Natural killer cell treated with Interleukin-12 subunit alpha and Interleukin-12 subunit beta and Interleukin-15 and Interleukin-18, amount 100 ng/mL, for 72 hours (primary cell): Measurements from ENCODE around the gene RERE. TPM values are rescaled to one million over a fixed set of nuclear protein-coding genes. Genes with fewer than 3 reads are reported as not detected.
A peak's percentile ranks its signal among the peaks of the same experiment; 100 is the strongest.
"Not testable (repeated sequence)": the region's sequence is repeated elsewhere in the genome, so short reads cannot be mapped to it uniquely, and the experiment has no call there.

Source experiments
- ATAC-seq, 2 donors: fragments of 150-1000 bp; cut with Tn5 transposase in 1 of 2; sonication (Bioruptor Pico), chemical (Tn5 transposase) in 1 of 2; 2 replicates each; pipeline ENCODE4 v1.10.0; 2021
- DNase-seq: peaks from one replicate; pipeline ENCODE4 v3.0.0; 2022; ENCODE audit warnings: low spot score
- H3K27ac Mint-ChIP-seq, 2 donors: 1 replicate in 1 of 2; 2 replicates in 1 of 2; pipeline ENCODE4 v1.8.0; 2022; ENCODE audit warnings: mixed read lengths in 2 of 2, mild to moderate bottlenecking in 1 of 2, moderate library complexity in 1 of 2
- H3K27me3 Mint-ChIP-seq, 2 donors: 1 replicate in 1 of 2; 2 replicates in 1 of 2; pipeline ENCODE4 v1.8.0; 2022; ENCODE audit warnings: mixed read lengths in 2 of 2
- H3K36me3 Mint-ChIP-seq: one replicate; pipeline ENCODE4 v1.8.0; 2022; ENCODE audit warnings: mixed read lengths
- H3K4me1 Mint-ChIP-seq, 2 donors: 1 replicate in 1 of 2; 2 replicates in 1 of 2; pipeline ENCODE4 v1.8.0; 2022; ENCODE audit warnings: low read depth in 2 of 2, mixed read lengths in 2 of 2, mild to moderate bottlenecking in 1 of 2
- H3K4me3 Mint-ChIP-seq: one replicate; pipeline ENCODE4 v1.8.0; 2022; ENCODE audit warnings: mixed read lengths
- H3K9me3 Mint-ChIP-seq: 2 replicates; pipeline ENCODE4 v1.8.0; 2022; ENCODE audit warnings: mixed read lengths
- total RNA-seq, 2 donors: library from RNA; stranded (reverse); gene quantifications; one replicate each; pipeline ENCODE4 v1.2.3, GENCODE V29; 2022

Gene RERE
- total RNA-seq, 2 donors from 2014 or later = 38.2 to 72.4 TPM

- Mint-ChIP-seq H3K36me3 (peaks cover 4% of the 10 kb centered on the region), H3K4me1 (peaks cover 25 to 33% of the 10 kb centered on the region in 2 donors), H3K4me3 (no peak overlapping the region), H3K9me3 (no peaks in the 10 kb centered on the region), H3K27me3 (no peaks in the 10 kb centered on the region), H3K27ac (peak overlapping the region in 1 of 2 donors; percentile 13)
- no peak for DNase-seq
- ATAC-seq = no peak
Observed at GRCh38 chr1:8704866-8705506, 112.5 kb downstream of the RERE start.

DNA sequence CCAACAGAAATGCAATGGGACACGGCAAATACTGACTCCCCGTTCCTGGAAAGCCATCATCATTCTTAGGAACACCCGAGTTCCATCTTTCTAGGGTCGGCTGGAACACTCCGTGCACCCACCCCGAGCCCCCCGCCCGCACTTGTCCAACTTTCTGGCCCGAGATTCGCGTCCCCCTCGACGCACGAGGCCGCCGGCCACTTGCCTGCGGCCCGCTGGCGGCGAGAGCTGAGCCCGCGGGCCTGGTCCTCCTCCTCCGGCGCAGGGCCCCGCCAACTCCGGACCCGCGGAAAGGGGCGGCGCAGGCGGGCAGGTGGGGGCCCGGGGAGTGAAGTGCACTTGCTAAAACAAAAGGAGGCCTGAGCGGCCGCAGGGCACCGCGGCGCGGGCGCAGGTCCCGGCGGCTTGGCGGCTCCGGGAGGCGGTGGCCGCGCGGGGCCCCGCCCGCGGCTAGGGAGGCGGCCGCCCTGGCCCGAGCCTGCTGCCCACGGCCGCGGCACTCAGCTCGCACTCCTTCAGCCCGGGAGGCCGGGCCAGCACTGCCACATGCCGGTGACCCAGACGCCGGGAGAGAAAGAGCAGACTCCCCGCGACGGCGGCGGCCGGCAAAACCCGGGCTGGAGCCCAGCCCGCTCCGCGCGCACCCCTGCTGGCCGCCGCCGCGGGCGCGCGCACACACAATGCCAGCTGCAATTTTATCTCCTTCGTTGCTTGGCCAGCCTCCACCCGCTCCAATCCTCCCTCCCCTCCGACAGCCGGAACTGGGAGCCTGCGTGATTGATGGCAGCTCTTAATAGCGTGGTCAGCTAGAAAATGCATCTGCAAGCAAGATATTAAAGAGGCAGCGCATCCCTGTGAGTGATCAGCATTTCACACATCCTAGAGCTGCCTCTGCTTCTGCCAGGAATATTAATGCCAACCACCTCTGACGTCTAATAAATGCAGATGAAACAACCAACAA, 114.3 kb downstream of the RERE start:
- Mint-ChIP-seq H3K4me1 (peaks cover 25 to 36% of the 10 kb centered on the region in 2 donors), H3K9me3 (no peaks in the 10 kb centered on the region), H3K36me3 (peaks cover 4% of the 10 kb centered on the region), H3K4me3 (peak overlapping the region; percentile 86), H3K27me3 (no peaks in the 10 kb centered on the region), H3K27ac (peak overlapping the region in 1 of 2 donors; percentile 92)
- peak; percentile 89 for DNase-seq
- peak; percentile 88 to 94 for ATAC-seq

GRCh38 chr1:8702472-8702849, 115.0 kb downstream of the RERE start:
- H3K27me3 Mint-ChIP-seq = no peaks in the 10 kb centered on the region
- H3K4me3 Mint-ChIP-seq = peak overlapping the region; percentile 84
- peaks cover 4% of the 10 kb centered on the region for H3K36me3 Mint-ChIP-seq
- H3K27ac Mint-ChIP-seq = peak overlapping the region; percentile 78 to 92
- peaks cover 25 to 36% of the 10 kb centered on the region in 2 donors for H3K4me1 Mint-ChIP-seq
- DNase-seq = no peak
- H3K9me3 Mint-ChIP-seq = no peaks in the 10 kb centered on the region
- ATAC-seq = no peak

DNA sequence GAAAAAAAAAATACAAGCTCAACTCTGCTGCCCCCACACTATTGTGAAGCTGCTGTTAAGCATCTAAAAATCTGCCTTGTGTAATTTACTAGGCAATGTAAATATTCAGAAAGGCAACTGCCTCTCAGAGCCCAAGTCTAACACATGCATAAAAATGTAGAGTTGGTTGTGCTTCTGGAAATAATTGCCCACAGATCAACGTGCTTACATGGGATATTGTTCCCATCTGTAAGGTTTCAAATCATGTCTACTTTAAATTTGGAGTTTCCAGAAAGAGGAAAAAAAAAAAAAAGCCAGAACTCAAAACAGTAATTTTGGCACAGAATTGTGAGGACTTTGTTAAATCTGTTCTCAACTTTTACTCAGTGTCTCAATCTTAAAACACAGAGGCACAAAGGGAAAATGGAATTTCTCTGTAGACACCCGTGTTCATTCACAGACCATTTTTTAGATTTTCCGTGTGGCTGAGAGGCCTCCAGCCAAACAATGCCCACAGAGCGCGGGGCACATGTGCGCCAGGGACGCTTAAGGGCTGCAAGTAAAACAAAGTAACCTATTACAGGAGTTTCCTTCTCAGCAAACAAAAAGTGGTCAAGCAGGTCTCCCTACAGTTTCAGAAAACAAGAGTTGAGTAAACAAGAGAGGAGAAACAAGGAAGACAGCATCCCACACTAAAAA, 115.5 kb downstream of the RERE start:
- Mint-ChIP-seq H3K27ac (peak overlapping the region; percentile 78 to 92), H3K4me3 (peak overlapping the region; percentile 84), H3K4me1 (peaks cover 25 to 33% of the 10 kb centered on the region in 2 donors), H3K36me3 (peaks cover 4% of the 10 kb centered on the region), H3K9me3 (no peaks in the 10 kb centered on the region), H3K27me3 (no peaks in the 10 kb centered on the region)
- DNase-seq (no peak), ATAC-seq (no peak)

- DNase-seq (no peak), ATAC-seq (no peak)
- H3K4me1 Mint-ChIP-seq = peaks cover 31 to 35% of the 10 kb centered on the region in 2 donors
- no peaks in the 10 kb centered on the region for H3K9me3 Mint-ChIP-seq
- no peak overlapping the region for H3K27ac Mint-ChIP-seq
- H3K36me3 Mint-ChIP-seq = peaks cover 4% of the 10 kb centered on the region
- no peak overlapping the region for H3K4me3 Mint-ChIP-seq
- H3K27me3 Mint-ChIP-seq = no peaks in the 10 kb centered on the region
Observed at GRCh38 chr1:8699679-8700078, 117.8 kb downstream of the RERE start.

GRCh38 chr1:8698937-8699447, 118.4 kb downstream of the RERE start:
- DNase-seq (no peak), ATAC-seq (no peak)
- Mint-ChIP-seq H3K4me3 (no peak overlapping the region), H3K9me3 (no peaks in the 10 kb centered on the region), H3K4me1 (peaks cover 31 to 35% of the 10 kb centered on the region in 2 donors), H3K36me3 (peaks cover 4% of the 10 kb centered on the region), H3K27ac (no peak overlapping the region), H3K27me3 (no peaks in the 10 kb centered on the region)

GRCh38 chr1:8698012-8698630, 119.3 kb downstream of the RERE start:
- no peak for ATAC-seq
- H3K36me3 Mint-ChIP-seq = peaks cover 4% of the 10 kb centered on the region

DNA sequence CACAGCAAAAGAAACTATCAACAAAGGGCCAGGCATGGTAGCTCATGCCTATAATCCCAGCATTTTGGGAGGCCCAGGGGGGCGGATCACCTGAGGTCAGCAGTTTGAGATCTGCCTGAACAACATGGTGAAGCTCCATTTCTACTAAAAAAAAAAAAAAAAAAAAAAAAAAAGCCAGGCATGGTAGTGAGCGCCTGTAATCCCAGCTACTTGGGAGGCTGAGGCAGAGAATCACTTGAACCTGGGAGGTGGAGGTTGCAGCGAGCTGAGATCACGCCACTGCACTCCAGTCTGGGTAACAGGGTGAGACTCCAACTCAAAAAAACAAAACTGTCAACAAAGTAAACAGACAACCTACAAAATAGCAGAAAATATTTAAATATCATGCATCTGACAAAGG, 122.0 kb downstream of the RERE start:
- H3K36me3 Mint-ChIP-seq, H3K4me3 Mint-ChIP-seq, H3K27me3 Mint-ChIP-seq, H3K27ac Mint-ChIP-seq, ATAC-seq, H3K9me3 Mint-ChIP-seq, DNase-seq: not testable (repeated sequence)
- peaks cover 6 to 10% of the 10 kb centered on the region in 2 donors for H3K4me1 Mint-ChIP-seq

More at GRCh38 chr1:8698012-8698630, 119.3 kb downstream of the RERE start:
- Mint-ChIP-seq H3K4me3 (no peak overlapping the region), H3K4me1 (peaks cover 25 to 28% of the 10 kb centered on the region in 2 donors), H3K27ac (no peak overlapping the region), H3K9me3 (no peaks in the 10 kb centered on the region), H3K27me3 (no peaks in the 10 kb centered on the region)
- DNase-seq = no peak

GRCh38 chr1:8693107-8693506, 124.3 kb downstream of the RERE start:
- DNase-seq (no peak), ATAC-seq (no peak)
- H3K4me1 Mint-ChIP-seq = peaks cover 6 to 7% of the 10 kb centered on the region in 2 donors
- no peaks in the 10 kb centered on the region for H3K36me3 Mint-ChIP-seq
- no peaks in the 10 kb centered on the region for H3K27me3 Mint-ChIP-seq
- no peak overlapping the region for H3K27ac Mint-ChIP-seq
- H3K4me3 Mint-ChIP-seq = no peak overlapping the region
- no peaks in the 10 kb centered on the region for H3K9me3 Mint-ChIP-seq

- Mint-ChIP-seq H3K4me1 (peaks cover 13% of the 10 kb centered on the region in 2 donors), H3K4me3 (no peak overlapping the region), H3K27me3 (no peaks in the 10 kb centered on the region), H3K27ac (no peak overlapping the region), H3K36me3 (no peaks in the 10 kb centered on the region), H3K9me3 (no peaks in the 10 kb centered on the region)
- DNase-seq (no peak), ATAC-seq (no peak)
Observed at GRCh38 chr1:8691662-8692061, 125.8 kb downstream of the RERE start.

DNA sequence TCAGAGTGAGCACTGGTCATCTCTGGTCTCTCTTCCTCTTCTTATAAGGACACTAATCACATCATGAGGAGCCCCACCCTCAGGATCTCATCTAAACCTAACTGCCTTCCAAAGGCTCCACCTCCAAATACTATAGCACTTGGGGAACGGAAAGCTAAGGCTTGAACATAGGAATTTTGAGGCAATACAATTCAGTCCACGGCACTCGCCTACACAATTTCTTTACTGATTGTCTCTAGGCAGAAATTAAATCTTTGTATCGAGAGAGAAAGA, 127.3 kb downstream of the RERE start:
- H3K36me3 Mint-ChIP-seq = no peaks in the 10 kb centered on the region
- no peak for DNase-seq
- no peak for ATAC-seq
- no peak overlapping the region for H3K4me3 Mint-ChIP-seq
- no peaks in the 10 kb centered on the region for H3K27me3 Mint-ChIP-seq
- H3K9me3 Mint-ChIP-seq = no peaks in the 10 kb centered on the region
- no peak overlapping the region for H3K27ac Mint-ChIP-seq
- peaks cover 8 to 9% of the 10 kb centered on the region in 2 donors for H3K4me1 Mint-ChIP-seq

GRCh38 chr1:8689431-8690252, 127.8 kb downstream of the RERE start:
- Mint-ChIP-seq H3K4me3 (no peak overlapping the region), H3K36me3 (no peaks in the 10 kb centered on the region), H3K4me1 (peaks cover 9 to 11% of the 10 kb centered on the region in 2 donors), H3K9me3 (no peaks in the 10 kb centered on the region), H3K27ac (no peak overlapping the region), H3K27me3 (no peaks in the 10 kb centered on the region)
- ATAC-seq (no peak), DNase-seq (no peak)

DNA sequence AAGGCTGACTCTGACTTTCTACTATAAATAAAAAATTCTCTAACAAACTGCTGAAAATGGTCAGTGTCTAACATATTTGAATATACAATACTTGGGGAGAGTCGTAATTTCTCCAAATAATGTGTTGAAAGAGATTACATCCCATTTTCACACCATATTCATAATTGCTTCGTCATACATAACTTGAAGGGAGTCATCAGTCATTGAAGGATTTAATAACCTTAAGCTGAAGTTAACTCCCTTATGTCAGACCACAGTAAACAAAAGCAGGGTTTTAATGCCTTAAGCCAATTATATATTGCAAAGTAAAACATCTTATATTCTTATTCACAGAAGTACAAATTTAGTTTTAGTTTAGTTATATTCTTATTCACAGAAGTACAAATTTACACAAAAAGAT, 129.9 kb downstream of the RERE start:
- DNase-seq = no peak
- Mint-ChIP-seq H3K27ac (no peak overlapping the region), H3K9me3 (no peaks in the 10 kb centered on the region), H3K27me3 (no peaks in the 10 kb centered on the region), H3K4me3 (no peak overlapping the region), H3K36me3 (no peaks in the 10 kb centered on the region), H3K4me1 (peaks cover 9 to 13% of the 10 kb centered on the region in 2 donors)
- ATAC-seq = no peak
